WERI-Rb-1 (cell line): Measurements from ENCODE around the gene MEF2A.

Experiments
- DNase-seq: peaks from one replicate; pipeline ENCODE4 v3.0.0-alpha.2; 2020
- H3K27ac ChIP-seq: fragments of 250-450 bp; sonication (Bioruptor Pico); 2 replicates; pipeline ENCODE4 v1.5.1; 2020; ENCODE audit warnings: mild to moderate bottlenecking, moderate library complexity
- H3K27me3 ChIP-seq: fragments of 250-450 bp; sonication (Bioruptor Pico); 2 replicates; pipeline ENCODE4 v1.5.1; 2021; ENCODE audit warnings: mild to moderate bottlenecking, low read depth, moderate library complexity; ENCODE audit not compliant: insufficient read depth, severe bottlenecking
- H3K36me3 ChIP-seq: fragments of 250-450 bp; sonication (Bioruptor Pico); 2 replicates; pipeline ENCODE4 v1.5.1; 2020; ENCODE audit warnings: mild to moderate bottlenecking, moderate library complexity
- H3K4me3 ChIP-seq: 2 replicates; pipeline ENCODE4 v1.5.1; 2011; ENCODE audit warnings: low read depth, mild to moderate bottlenecking, control low read depth, low read length
- H3K9me3 ChIP-seq: fragments of 250-450 bp; sonication (Bioruptor Pico); 2 replicates; pipeline ENCODE4 v1.5.1; 2021; ENCODE audit warnings: mild to moderate bottlenecking, moderate library complexity; ENCODE audit not compliant: severe bottlenecking
- CTCF ChIP-seq: IDR thresholded peaks from 2 replicates; pipeline ENCODE4 v1.5.1; 2011; ENCODE audit warnings: low read depth, mild to moderate bottlenecking, control low read depth, inconsistent platforms, low read length

The MEF2A gene

GRCh38 chr15:99709243-99709986 is 143.6 kb downstream of the MEF2A start:
- H3K9me3 ChIP-seq = no peaks in the 10 kb centered on the region
- H3K27me3 ChIP-seq = no peaks in the 10 kb centered on the region
- no peak overlapping the region for H3K27ac ChIP-seq
- H3K4me3 ChIP-seq = no peak overlapping the region
- peaks cover 31% of the 10 kb centered on the region for H3K36me3 ChIP-seq
- no peak for TF ChIP-seq CTCF
- DNase-seq = no peak

GRCh38 chr15:99711625-99712024 is 145.8 kb downstream of the MEF2A start:
- DNase-seq = no peak
- no peak overlapping the region for H3K4me3 ChIP-seq
- peaks cover 42% of the 10 kb centered on the region for H3K36me3 ChIP-seq
- H3K27me3 ChIP-seq = no peaks in the 10 kb centered on the region
- H3K9me3 ChIP-seq = no peaks in the 10 kb centered on the region
- no peak for TF ChIP-seq CTCF
- H3K27ac ChIP-seq = peak overlapping the region; percentile 27; the same call in 1 of the 2 replicates

- no peaks in the 10 kb centered on the region for H3K9me3 ChIP-seq
- H3K27me3 ChIP-seq = no peaks in the 10 kb centered on the region
- no peak overlapping the region for H3K27ac ChIP-seq
- TF ChIP-seq CTCF = no peak
- DNase-seq = no peak
- H3K36me3 ChIP-seq = peaks cover 38% of the 10 kb centered on the region
- no peak overlapping the region for H3K4me3 ChIP-seq
Measured at GRCh38 chr15:99712415-99712814, 146.6 kb downstream of the MEF2A start.

- peaks cover 28% of the 10 kb centered on the region for H3K36me3 ChIP-seq
- H3K4me3 ChIP-seq = no peak overlapping the region
- DNase-seq = no peak
- H3K27ac ChIP-seq = no peak overlapping the region
- H3K9me3 ChIP-seq = no peaks in the 10 kb centered on the region
- no peak for TF ChIP-seq CTCF
- no peaks in the 10 kb centered on the region for H3K27me3 ChIP-seq
Measured at GRCh38 chr15:99716540-99717095, 150.8 kb downstream of the MEF2A start.

- no peak overlapping the region for H3K27ac ChIP-seq
- peak; percentile 25 for DNase-seq
Measured at GRCh38 chr15:99717161-99718009, 151.6 kb downstream of the MEF2A start.

More at GRCh38 chr15:99717161-99718009, 151.6 kb downstream of the MEF2A start:
- peaks cover 20% of the 10 kb centered on the region for H3K36me3 ChIP-seq
- no peak for TF ChIP-seq CTCF
- no peaks in the 10 kb centered on the region for H3K27me3 ChIP-seq
- H3K9me3 ChIP-seq = no peaks in the 10 kb centered on the region
- H3K4me3 ChIP-seq = no peak overlapping the region
